Measurements from ENCODE around the gene CAD. TPM values are rescaled to one million over a fixed set of nuclear protein-coding genes. Genes with fewer than 3 reads are reported as not detected.
"Not testable (repeated sequence)": the region's sequence is repeated elsewhere in the genome, so short reads cannot be mapped to it uniquely, and the experiment has no call there.

Gene CAD
- total RNA-seq, 1 donor from 2014 or later = 11.0 TPM

GRCh38 chr2:27195799-27196198 lies 21.4 kb upstream of the CAD start:
- intact Hi-C loops (cut with DNase I); DNase-seq (ENCODE audit: low spot score): not testable (repeated sequence)

- intact Hi-C loops (cut with DNase I); DNase-seq (ENCODE audit: low spot score): not testable (repeated sequence)
Measured at GRCh38 chr2:27198068-27198467, 19.1 kb upstream of the CAD start.

DNA sequence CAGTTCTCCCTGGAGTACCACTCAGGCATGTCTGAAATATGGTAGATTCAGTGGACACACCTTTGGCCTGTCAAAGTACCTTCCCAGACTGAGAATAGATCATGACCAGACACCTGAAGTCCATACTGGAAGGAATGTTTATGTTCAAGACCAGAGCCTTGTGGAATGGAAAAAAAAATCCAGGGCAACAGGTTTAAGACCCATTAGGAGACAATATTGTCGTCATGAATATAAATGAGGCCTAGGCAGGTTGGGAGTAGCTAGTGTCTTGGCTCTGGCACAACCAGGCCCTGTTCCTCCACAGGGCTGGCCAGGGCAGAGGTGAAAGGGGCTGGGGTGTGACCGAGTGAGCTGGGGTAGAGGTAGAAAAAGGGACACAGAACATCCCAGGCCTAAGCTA lies 18.5 kb upstream of the CAD start:
- intact Hi-C loops (cut with DNase I) = no loop called here

GRCh38 chr2:27199241-27199640 lies 17.9 kb upstream of the CAD start:
- DNase-seq (ENCODE audit: low spot score) = no peak
- intact Hi-C loops (cut with DNase I) = no loop called here

More for the DNA sequence above, 18.5 kb upstream of the CAD start:
- DNase-seq (ENCODE audit: low spot score) = no peak

- no peak for DNase-seq (ENCODE audit: low spot score)
- intact Hi-C loops (cut with DNase I) = no loop called here
Measured at GRCh38 chr2:27201675-27202074, 15.5 kb upstream of the CAD start.

GRCh38 chr2:27202854-27203253 lies 14.3 kb upstream of the CAD start:
- intact Hi-C loops (cut with DNase I) = no loop called here
- no peak for DNase-seq (ENCODE audit: low spot score)

- DNase-seq (ENCODE audit: low spot score) = no peak
Measured at GRCh38 chr2:27203741-27204140, 13.4 kb upstream of the CAD start.

DNA sequence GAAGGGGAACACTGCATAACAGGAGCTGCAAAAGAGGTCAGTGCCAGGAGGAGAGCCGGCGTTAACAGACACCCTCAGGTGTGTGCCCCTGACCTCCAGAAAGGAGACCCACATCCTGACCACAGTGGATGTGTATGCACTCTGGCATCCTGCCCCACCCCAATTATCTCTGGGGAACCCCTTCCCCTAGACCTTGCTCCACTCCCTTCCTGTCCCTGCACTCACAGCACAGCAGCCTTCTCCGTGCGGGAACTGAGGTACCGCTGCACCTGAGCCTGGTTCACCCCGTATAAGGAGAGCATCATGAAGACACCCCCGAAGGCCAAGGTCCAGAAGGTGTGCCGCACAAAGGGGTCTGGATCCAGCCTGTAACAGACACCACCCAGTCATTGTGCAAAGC lies 12.6 kb upstream of the CAD start:
- intact Hi-C loops (cut with DNase I) = no loop called here
- DNase-seq (ENCODE audit: low spot score) = no peak

More at GRCh38 chr2:27203741-27204140, 13.4 kb upstream of the CAD start:
- intact Hi-C loops (cut with DNase I) = no loop called here

GRCh38 chr2:27205206-27205605 lies 12.0 kb upstream of the CAD start:
- DNase-seq (ENCODE audit: low spot score) = no peak
- intact Hi-C loops (cut with DNase I) = no loop called here

- no peak for DNase-seq (ENCODE audit: low spot score)
- intact Hi-C loops (cut with DNase I) = no loop called here
Measured at GRCh38 chr2:27206346-27206745, 10.8 kb upstream of the CAD start.

DNA sequence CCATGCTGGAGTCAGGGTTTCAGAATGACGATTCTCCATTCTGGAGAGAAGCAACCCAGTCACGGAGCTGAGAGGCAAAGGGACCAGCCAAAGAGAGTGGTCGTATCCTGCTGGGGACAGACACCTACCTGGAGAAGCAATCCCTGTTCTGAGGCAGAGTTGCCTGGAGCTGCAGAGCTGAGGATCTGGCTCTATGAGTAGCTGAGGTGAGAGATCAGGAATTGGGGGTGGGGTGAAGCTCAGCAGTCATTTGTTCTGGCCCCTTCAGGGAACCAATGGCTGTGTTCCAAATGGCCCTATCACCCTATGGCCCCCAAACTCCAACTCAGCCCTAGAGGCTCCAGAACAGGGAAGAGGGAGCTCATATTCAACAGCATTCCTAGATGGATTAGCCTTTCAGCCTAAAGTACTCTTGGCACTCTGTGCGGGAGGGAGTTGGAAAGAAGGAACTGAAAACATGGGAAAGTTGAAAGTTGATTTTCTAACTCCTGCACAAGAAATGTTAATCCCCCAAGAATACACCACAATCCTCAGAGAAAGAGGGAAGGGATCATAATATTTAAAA lies 8.6 kb upstream of the CAD start:
- intact Hi-C loops (cut with DNase I) = no loop called here
- DNase-seq (ENCODE audit: low spot score) = no peak

DNA sequence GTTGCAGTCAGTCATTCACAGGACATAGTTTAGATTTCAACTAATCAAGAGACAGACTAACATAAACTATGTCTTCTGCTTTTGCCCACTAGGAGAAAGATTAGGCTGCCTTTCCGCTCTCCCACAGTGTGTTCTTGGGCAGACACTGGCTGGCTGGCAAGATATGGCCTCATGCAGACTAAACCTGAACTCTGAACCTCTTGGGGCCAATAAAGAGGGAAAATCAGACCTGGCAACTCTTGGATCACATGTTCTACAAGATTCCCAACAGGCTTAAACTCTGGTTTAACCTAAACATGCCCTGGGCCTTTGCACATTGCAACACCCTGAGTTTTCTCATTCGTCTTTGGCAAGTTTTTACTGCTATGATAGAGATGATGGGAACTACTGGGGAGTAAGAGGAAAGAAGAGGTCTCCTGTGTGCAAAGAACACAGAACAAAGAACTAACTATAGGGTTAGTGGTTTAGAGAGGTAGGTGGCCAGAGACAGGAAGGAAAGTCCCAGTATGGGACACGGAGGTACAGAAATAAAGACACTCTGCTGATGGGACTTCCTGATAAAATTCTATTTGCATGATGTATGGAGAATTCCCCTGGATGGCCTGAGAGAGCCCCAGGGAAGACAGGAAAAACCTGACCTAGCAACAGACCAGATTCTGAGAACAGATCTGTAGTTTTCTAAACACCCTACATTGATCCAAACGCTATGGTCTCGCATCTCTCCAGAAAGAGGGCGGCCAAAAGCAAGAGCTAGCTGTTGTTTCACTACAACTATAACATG lies 7.4 kb upstream of the CAD start:
- DNase-seq (ENCODE audit: low spot score) = no peak
- intact Hi-C loops (cut with DNase I) = loop anchor here (5.0 kb wide), 1 partner anchor 113 kb away; no protein-coding TSS in a partner anchor

DNA sequence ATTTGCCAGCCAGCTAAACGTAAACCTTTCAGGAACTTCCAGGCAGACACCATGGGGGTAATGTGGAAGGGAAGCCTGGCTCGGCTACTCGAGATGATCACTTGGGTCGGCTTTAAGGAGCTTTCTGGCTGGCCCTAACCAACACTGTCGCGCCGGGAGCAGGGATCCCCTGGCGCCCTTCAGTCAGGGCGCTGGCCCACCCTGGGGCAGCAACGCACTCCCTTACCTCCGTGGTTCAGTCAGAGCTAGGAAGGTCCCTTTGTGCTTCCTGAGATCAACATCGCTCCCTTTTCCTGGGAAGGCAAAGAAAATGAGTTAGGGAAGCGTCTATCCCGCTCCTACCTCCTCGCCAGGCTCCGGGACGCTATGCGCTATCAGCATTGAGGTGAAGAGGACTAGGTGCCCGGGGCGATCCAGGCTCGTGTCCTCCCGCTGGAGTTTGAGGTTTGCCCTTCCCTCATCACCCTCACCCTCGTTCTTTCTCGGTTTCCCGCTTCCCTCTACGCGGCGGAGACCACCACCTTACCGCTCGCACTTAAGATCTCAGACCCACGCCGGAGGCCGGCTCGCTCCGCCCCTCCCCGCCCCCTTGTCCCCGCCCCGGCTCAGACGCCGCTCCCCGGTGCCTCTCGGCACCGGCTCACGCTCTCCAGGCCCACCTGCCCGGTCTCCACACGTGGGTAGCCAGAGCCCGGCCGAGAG lies 5.8 kb upstream of the CAD start:
- intact Hi-C loops (cut with DNase I) = loop anchor here (5.0 kb wide), 1 partner anchor 114 kb away; no protein-coding TSS in a partner anchor
- no peak for DNase-seq (ENCODE audit: low spot score)

DNA sequence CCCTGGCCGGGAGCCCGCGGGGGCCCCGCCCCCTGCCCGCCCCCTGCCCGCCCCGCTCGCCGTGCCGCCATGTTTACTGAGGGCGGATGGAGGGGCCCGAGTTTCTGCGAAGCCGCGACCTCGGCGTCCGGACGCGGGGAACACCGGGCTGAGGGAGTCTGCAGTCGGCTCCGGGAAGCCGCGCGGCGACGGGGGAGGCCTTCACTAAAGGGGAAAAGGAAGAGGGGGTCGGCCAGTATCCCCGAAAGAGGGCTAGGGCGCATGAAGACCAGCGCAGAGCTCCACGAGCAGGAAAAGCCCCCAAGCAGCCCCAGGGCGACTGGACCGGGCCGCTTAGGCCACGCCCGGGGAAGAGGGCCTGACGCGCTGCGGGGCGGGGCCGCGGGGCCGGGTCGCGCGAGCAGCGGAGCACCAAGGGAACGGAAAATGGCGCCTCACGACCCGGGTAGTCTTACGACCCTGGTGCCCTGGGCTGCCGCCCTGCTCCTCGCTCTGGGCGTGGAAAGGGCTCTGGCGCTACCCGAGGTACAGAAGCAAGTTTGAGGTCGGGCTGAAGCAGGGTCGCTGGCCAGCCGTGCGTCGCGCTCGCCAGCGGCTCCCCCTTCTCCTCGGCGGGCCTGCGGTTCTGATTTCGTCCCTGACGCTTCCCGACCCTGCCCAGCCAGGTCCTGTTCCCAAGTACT lies 5.1 kb upstream of the CAD start, which contains the start of the genes ATRAID and SLC5A6:
Gene ATRAID (plus strand): TSS at position 99 of the 683 bp plus-strand sequence. CDS start 328 bp downstream, at position 427.
Gene SLC5A6 (minus strand): TSS at position 326 of the 683 bp plus-strand sequence. CDS start 4,618 bp downstream, outside the sequence.
- peak; percentile 95 for DNase-seq (ENCODE audit: low spot score)
- intact Hi-C loops (cut with DNase I) = loop anchor here (2.0 to 5.0 kb wide), 3 partner anchors 77 to 159 kb away; partner anchors contain the start of genes EIF2B4, PREB and SNX17

DNA sequence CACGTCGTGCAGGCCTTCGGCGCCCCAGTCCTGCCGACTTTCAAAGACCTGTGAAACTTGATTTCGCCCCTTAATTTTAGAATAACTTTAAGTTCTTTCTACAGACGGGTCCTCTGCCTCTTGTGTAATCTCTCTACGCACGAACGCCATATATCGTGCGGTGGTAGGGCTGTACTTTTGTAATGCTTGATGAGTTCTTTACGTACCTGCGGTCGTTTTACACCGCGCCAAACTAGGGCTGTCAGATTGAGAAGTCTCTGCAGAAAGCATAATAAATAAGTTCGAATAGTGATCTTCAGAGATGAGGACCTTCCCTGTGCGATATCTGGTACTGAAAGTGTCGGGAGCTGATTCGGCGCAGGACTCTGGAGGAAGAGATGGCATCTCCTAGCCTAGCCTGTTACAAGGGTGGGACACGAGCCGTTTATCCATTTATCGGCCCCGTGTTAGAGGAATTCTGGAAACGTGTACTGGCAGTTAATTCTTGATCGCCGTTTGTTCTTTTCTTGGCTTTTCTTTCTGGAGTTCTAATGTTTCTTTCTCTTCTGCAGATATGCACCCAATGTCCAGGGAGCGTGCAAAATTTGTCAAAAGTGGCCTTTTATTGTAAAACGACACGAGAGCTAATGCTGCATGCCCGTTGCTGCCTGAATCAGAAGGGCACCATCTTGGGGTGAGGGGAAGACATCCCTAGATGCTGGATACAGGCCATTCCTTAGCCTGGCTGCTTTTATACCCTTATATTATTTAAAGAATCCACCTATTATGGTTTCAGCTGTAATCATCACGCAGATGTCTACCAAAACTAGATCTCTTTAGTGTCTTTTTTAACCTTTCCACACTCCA lies 4.3 kb upstream of the CAD start:
- intact Hi-C loops (cut with DNase I) = loop anchor here (2.0 to 5.0 kb wide), 3 partner anchors 78 to 158 kb away; partner anchors contain the start of genes EIF2B4, PREB and SNX17

DNA sequence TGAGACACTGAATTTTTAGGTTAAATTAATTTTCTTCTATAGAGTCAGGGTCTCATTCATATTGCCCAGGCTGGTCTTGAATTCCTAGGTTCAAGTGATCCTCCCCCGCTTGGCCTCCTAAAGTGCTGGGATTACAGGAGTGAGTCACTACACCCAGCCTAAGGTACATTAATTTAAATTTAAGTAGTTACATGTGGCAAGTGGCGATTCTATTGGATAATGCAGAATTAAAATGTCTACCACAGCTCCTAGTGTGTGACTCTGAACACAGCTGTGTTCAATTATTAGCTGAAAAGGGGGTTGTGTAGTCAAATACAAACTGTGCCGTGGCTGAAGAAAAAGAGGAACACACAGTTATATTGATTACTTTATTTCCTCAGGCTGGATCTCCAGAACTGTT lies 2.2 kb upstream of the CAD start:
- no peak for DNase-seq (ENCODE audit: low spot score)
- intact Hi-C loops (cut with DNase I) = loop anchor here (5.0 kb wide), 1 partner anchor 118 kb away; no protein-coding TSS in a partner anchor

More for the DNA sequence above, 4.3 kb upstream of the CAD start:
- DNase-seq (ENCODE audit: low spot score) = no peak

GRCh38 chr2:27216416-27217137 lies 592 bp upstream of the CAD start:
- DNase-seq (ENCODE audit: low spot score) = no peak
- intact Hi-C loops (cut with DNase I) = no loop called here

- intact Hi-C loops (cut with DNase I) = no loop called here
- DNase-seq (ENCODE audit: low spot score) = no peak
Measured at GRCh38 chr2:27218614-27219013, 1.4 kb downstream of the CAD start.
